K562 (cell line): ENCODE data around the gene STUB1. TPM values are rescaled to one million over a fixed set of nuclear protein-coding genes. Genes with fewer than 3 reads are reported as not detected.

Experiments used
- ATAC-seq: fragments of 200-7000 bp; cut with Tn5 transposase; 3 replicates; pipeline ENCODE4 v1.9.1; 2020; ENCODE audit warnings: moderate library complexity
- BruUV-seq: library from RNA; stranded (reverse); fragments of 400-500 nt; replicated peaks from 2 replicates; lab custom pipeline; 2021; lab: Mats Ljungman, UMichigan
- CTCF ChIA-PET: fragments of 300-600 bp; formaldehyde crosslinking; extraction: SDS; loops from one replicate; lab custom pipeline; 2021; ENCODE audit warnings: low intra/inter-chr PET ratio; lab: Yijun Ruan, JAX
- POLR2A ChIA-PET: fragments of 300-600, 350-650 bp; sonication (Branson Sonifier 250); formaldehyde crosslinking; extraction: SDS; loops from one replicate; lab custom pipeline; 2021; ENCODE audit warnings: antibody characterized with exemption, inconsistent platforms; lab: Yijun Ruan, JAX
- DNase-seq, 4 experiments: peaks; one replicate each; pipeline versions ENCODE4 v3.0.0 to v3.0.0-alpha.2; 2011 to 2018; ENCODE audit warnings: low spot score in 3 of 4, mixed read lengths in 3 of 4; ENCODE audit errors: extremely low read depth in 1 of 4
- FAIRE-seq: peaks from 2 replicates; lab custom pipeline; 2011; peaks lifted over from hg19 to GRCh38; lab: Jason Lieb, UNC
- H2AFZ ChIP-seq: 2 replicates; pipeline ENCODE4 v1.6.0; 2011; ENCODE audit warnings: low read depth, low read length, control low read depth, inconsistent platforms
- H3K27ac ChIP-seq: fragments of 200-600 bp; 3 replicates; pipeline ENCODE4 v1.8.0; 2011; ENCODE audit warnings: low read depth, mild to moderate bottlenecking, control low read depth, inconsistent platforms, low read length, moderate library complexity, mixed read lengths; ENCODE audit errors: extremely low read depth
- H3K27me3 ChIP-seq, 2 experiments: fragments of 300-600 bp in 1 of 2; 2 replicates in 1 of 2; 3 replicates in 1 of 2; pipeline versions ENCODE4 v1.6.0 to v1.8.0; 2011; ENCODE audit warnings: inconsistent platforms in 2 of 2, low read length in 2 of 2, mild to moderate bottlenecking in 1 of 2, mixed read lengths in 1 of 2, moderate library complexity in 1 of 2; ENCODE audit not compliant: control insufficient read depth in 2 of 2, insufficient read depth in 2 of 2
- H3K36me3 ChIP-seq: fragments of 300-600 bp; 3 replicates; pipeline ENCODE4 v1.8.0; 2011; ENCODE audit warnings: mild to moderate bottlenecking, low read length, inconsistent platforms; ENCODE audit not compliant: control insufficient read depth, insufficient read depth
- H3K4me1 ChIP-seq, 2 experiments: fragments of 200-600 bp in 1 of 2; replicated peaks in 1 of 2; 2 replicates in 1 of 2; 3 replicates in 1 of 2; pipeline versions ENCODE4 v1.5.1 to v1.8.0; 2011; ENCODE audit warnings: inconsistent platforms in 2 of 2, low read length in 2 of 2, mild to moderate bottlenecking in 1 of 2, mixed read lengths in 1 of 2, moderate library complexity in 1 of 2; ENCODE audit not compliant: control insufficient read depth in 2 of 2, insufficient read depth in 2 of 2
- H3K4me2 ChIP-seq: 2 replicates; pipeline ENCODE4 v1.6.1; 2011; ENCODE audit warnings: low read length, control low read depth, inconsistent platforms, mixed read lengths; ENCODE audit not compliant: insufficient read depth
- H3K4me3 ChIP-seq: fragments of 200-600 bp; sonication (generic), shearing (Covaris generic); 2 replicates; pipeline ENCODE4 v1.5.1; 2016; ENCODE audit warnings: control low read depth, inconsistent platforms
- H3K79me2 ChIP-seq: fragments of 200-600 bp; 3 replicates; pipeline ENCODE4 v1.8.0; 2011; ENCODE audit warnings: low read length, inconsistent platforms; ENCODE audit not compliant: control insufficient read depth, insufficient read depth
- H3K9ac ChIP-seq, 2 experiments: 2 replicates each; pipeline versions ENCODE4 v1.6.0 to v1.6.1; 2011; ENCODE audit warnings: low read depth in 2 of 2, low read length in 2 of 2, control low read depth in 1 of 2, inconsistent platforms in 1 of 2, mild to moderate bottlenecking in 1 of 2, mixed read lengths in 1 of 2; ENCODE audit not compliant: insufficient read depth in 1 of 2
- H3K9me1 ChIP-seq: one replicate; pipeline ENCODE4 v1.6.0; 2011; ENCODE audit warnings: inconsistent platforms, mild to moderate bottlenecking, low read length, moderate library complexity; ENCODE audit not compliant: control insufficient read depth, insufficient read depth
- H3K9me3 ChIP-seq: replicated peaks from 2 replicates; pipeline ENCODE4 v1.5.1; 2011; ENCODE audit warnings: low read depth, low read length, inconsistent platforms; ENCODE audit not compliant: control insufficient read depth, insufficient read depth
- H4K20me1 ChIP-seq: replicated peaks from 2 replicates; pipeline ENCODE4 v1.6.1; 2011; ENCODE audit warnings: low read length, inconsistent platforms, mixed read lengths; ENCODE audit not compliant: control insufficient read depth, insufficient read depth
- GABPB1 ChIP-seq: sonication (generic); formaldehyde crosslinking; IDR thresholded peaks from 2 replicates; pipeline ENCODE4 v1.8.0; 2022; ENCODE audit warnings: mild to moderate bottlenecking, missing genetic modification reagents
- MAZ ChIP-seq, 2 experiments: fragments of 450-650 bp in 1 of 2; sonication (generic) in 1 of 2; formaldehyde crosslinking; IDR thresholded peaks in 1 of 2; conservative IDR thresholded peaks in 1 of 2; 2 replicates each; pipeline versions ENCODE4 v1.4.0 to v1.5.0; 2020; ENCODE audit warnings: mild to moderate bottlenecking in 1 of 2, missing genetic modification reagents in 1 of 2
- MCM3 ChIP-seq: fragments of 450-650 bp; IDR thresholded peaks from 2 replicates; pipeline ENCODE4 v1.6.1; 2016
- PRPF4 ChIP-seq: fragments of 200-400 bp; formaldehyde crosslinking; IDR thresholded peaks from one replicate; pipeline ENCODE4 v1.6.1; 2017; ENCODE audit warnings: low read length, low read depth, mild to moderate bottlenecking; ENCODE audit not compliant: insufficient read depth, poor library complexity, severe bottlenecking
- SMARCA4 ChIP-seq: fragments of 450-650 bp; IDR thresholded peaks from 2 replicates; pipeline ENCODE4 v1.6.1; 2016
- ZC3H11A ChIP-seq: IDR thresholded peaks from 2 replicates; pipeline ENCODE4 v1.6.1; 2012; ENCODE audit warnings: low read depth, low read length, improper control_type of control experiment
- ZNF174 ChIP-seq: fragments of 250-450 bp; sonication (Bioruptor Pico); IDR thresholded peaks from 2 replicates; pipeline ENCODE4 v1.4.0; 2020; ENCODE audit warnings: mild to moderate bottlenecking
- ZNF589 ChIP-seq: fragments of 200-800 bp; sonication (Bioruptor generic); IDR thresholded peaks from 2 replicates; pipeline ENCODE4 v1.6.1; 2016; ENCODE audit warnings: low read depth, missing genetic modification characterization, missing compliant biosample characterization
- WGBS: fragments of 100-300 bp; shearing (Covaris generic); methylation state at CpG from one replicate; pipeline ENCODE4 v1.1.6; 2016; ENCODE audit warnings: low coverage, mixed read lengths; ENCODE audit not compliant: insufficient coverage; ENCODE audit errors: missing lambda C conversion rate; 5-methylcytosine and 5-hydroxymethylcytosine counted together
- in situ Hi-C: fragments of 300-500 bp; cut with MboI; formaldehyde crosslinking; loops from 4 replicates; pipeline ENCODE4 v1.15.0; 2018; ENCODE audit warnings: inconsistent platforms, mixed read lengths
- intact Hi-C: fragments of 100-400 bp; cut with micrococcal nuclease; formaldehyde crosslinking; loops from 2 replicates; pipeline ENCODE4 v1.14.2; 2022
- polyA plus RNA-seq, 8 experiments: library from polyadenylated mRNA; depleted of rRNA in 4 of 8; stranded (reverse) in 5 of 8; unstranded in 3 of 8; fragments of >200 nt; fragmentation: Nextera tagmentation in 2 of 8; fragmentation: Illumina TruSeq in 1 of 8; extraction: Ambion mirVana in 2 of 8; extraction: Trizol in 1 of 8; gene quantifications; 2 replicates each; pipeline versions ENCODE4 v1.2.1 to v1.2.3, GENCODE V29; 2011 to 2014; ENCODE audit warnings: inconsistent platforms in 1 of 8, missing spikeins in 1 of 8
- total RNA-seq, 7 experiments: library from RNA; depleted of rRNA in 6 of 7; stranded (reverse); fragments of >200 nt in 6 of 7; fragmentation: Illumina TruSeq in 2 of 7; extraction: Trizol in 2 of 7; gene quantifications; 2 replicates each; pipeline versions ENCODE4 v1.2.1 to v1.2.3, GENCODE V29; 2011 to 2021; ENCODE audit warnings: low replicate concordance in 1 of 7
- TF ChIP-seq, protein P1 (sequence below): sonication (generic); formaldehyde crosslinking; IDR thresholded peaks from 2 replicates; pipeline ENCODE4 v1.9.0; 2022; ENCODE audit warnings: mild to moderate bottlenecking, missing genetic modification reagents
- TF ChIP-seq, protein P2 (sequence below): sonication (generic); formaldehyde crosslinking; IDR thresholded peaks from 2 replicates; pipeline ENCODE4 v1.8.1; 2023; ENCODE audit warnings: missing genetic modification reagents, mild to moderate bottlenecking, borderline replicate concordance
- TF ChIP-seq, protein P3 (sequence below): fragments of 450-650 bp; formaldehyde crosslinking; IDR thresholded peaks from 2 replicates; pipeline ENCODE4 v1.4.0; 2020; ENCODE audit warnings: mild to moderate bottlenecking, moderate library complexity

The STUB1 gene
- total and polyA plus RNA-seq, 9 of the 15 experiments (the other 6 are each of a cell fraction or from before 2014, with no cell fraction given) = 10.6 to 251 (median 152) TPM

DNA sequence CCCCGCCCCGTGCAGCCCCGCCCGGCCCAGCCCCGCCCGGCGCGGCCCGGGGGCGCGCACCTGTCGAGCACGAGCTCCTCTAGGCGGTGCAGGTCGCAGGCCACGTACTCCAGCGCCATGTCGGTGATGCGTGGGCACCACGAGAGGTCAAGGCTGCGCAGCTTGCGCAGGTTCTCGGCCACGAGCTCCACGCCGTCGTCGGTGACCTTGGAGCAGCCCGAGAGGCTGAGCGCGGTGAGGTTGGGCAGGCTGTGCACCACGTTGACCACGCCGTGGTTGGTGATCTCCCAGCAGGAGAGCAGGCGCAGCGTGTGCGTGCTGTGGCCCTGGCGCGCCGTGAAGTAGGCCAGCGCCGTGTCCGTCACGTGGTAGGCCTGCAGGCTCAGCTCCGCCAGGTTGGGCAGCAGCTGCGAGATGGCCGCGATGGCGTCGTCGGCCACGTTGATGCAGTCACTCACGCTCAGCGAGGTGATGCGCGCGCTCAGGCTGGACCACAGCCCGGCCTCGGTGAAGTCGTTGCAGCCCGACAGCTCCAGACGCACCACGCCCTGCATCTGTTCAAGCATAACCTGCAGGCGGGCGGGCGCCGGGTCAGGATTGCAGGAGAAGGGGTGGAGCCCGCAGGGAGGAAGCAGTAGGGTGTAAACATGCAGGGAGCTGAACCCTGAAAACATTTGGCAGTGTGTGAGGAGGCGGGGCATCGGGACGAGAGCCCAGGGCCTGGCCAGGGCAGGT, 15.3 kb downstream of the STUB1 start:
- Histone ChIP-seq H2AFZ (peak overlapping the region; percentile 99), H3K27ac (peak overlapping the region; percentile 51; the same call in 1 of the 3 replicates), H3K79me2 (no peaks in the 10 kb centered on the region), H4K20me1 (peaks cover 7% of the 10 kb centered on the region), H3K9ac (peak overlapping the region in 1 of 2 experiments; percentile 90; a peak in 2 of 4 replicates), H3K4me2 (peak overlapping the region; percentile 98), H3K9me1 (no peaks in the 10 kb centered on the region), H3K9me3 (no peaks in the 10 kb centered on the region), H3K36me3 (no peaks in the 10 kb centered on the region), H3K4me3 (peak overlapping the region; percentile 41), H3K27me3 (peaks cover 7 to 22% of the 10 kb centered on the region in 2 experiments; a peak in 4 of 5 replicates), H3K4me1 (peaks cover 7 to 61% of the 10 kb centered on the region in 2 experiments)
- in situ Hi-C loops = no loop called here
- DNase-seq = peak; percentile 63 to 88 (median 71)
- FAIRE-seq = peak; percentile 26
- intact Hi-C loops = no loop called here
- 1% methylated on average over 53 of the region's 71 CpGs for WGBS
- CTCF ChIA-PET = interaction anchor here (1.0 kb wide), 1 partner anchor 89 kb away, joined by 4 read pairs; no protein-coding TSS in a partner anchor
- POLR2A ChIA-PET = interaction anchor here (0.6 to 1.6 kb wide), 10 partner anchors 9 to 295 kb away, joined by 3 to 9 read pairs (median 4); partner anchors contain the start of genes GNG13 and METRN
- ATAC-seq = peak; percentile 86
- no TSS peak for BruUV-seq
- TF ChIP-seq ZC3H11A (no peak), GABPB1 (CRISPR knock-in tag) (no peak; the same call in none of the 2 replicates), MAZ (CRISPR knock-in tag; conservative IDR thresholded peaks at IDR 0.05 in 1 of 2, IDR thresholded peaks at IDR 0.05 in 1 of 2) (peak; percentile 74 to 77; a peak in 3 of 4 replicates), ZNF174 (CRISPR knock-in tag) (no peak), PRPF4 (no peak), SMARCA4 (no peak), MCM3 (no peak), ZNF589 (CRISPR knock-in tag) (no peak)
- TF ChIP-seq, protein P1, sequence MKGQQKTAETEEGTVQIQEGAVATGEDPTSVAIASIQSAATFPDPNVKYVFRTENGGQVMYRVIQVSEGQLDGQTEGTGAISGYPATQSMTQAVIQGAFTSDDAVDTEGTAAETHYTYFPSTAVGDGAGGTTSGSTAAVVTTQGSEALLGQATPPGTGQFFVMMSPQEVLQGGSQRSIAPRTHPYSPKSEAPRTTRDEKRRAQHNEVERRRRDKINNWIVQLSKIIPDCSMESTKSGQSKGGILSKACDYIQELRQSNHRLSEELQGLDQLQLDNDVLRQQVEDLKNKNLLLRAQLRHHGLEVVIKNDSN = peak; percentile 96
- TF ChIP-seq, protein P2, sequence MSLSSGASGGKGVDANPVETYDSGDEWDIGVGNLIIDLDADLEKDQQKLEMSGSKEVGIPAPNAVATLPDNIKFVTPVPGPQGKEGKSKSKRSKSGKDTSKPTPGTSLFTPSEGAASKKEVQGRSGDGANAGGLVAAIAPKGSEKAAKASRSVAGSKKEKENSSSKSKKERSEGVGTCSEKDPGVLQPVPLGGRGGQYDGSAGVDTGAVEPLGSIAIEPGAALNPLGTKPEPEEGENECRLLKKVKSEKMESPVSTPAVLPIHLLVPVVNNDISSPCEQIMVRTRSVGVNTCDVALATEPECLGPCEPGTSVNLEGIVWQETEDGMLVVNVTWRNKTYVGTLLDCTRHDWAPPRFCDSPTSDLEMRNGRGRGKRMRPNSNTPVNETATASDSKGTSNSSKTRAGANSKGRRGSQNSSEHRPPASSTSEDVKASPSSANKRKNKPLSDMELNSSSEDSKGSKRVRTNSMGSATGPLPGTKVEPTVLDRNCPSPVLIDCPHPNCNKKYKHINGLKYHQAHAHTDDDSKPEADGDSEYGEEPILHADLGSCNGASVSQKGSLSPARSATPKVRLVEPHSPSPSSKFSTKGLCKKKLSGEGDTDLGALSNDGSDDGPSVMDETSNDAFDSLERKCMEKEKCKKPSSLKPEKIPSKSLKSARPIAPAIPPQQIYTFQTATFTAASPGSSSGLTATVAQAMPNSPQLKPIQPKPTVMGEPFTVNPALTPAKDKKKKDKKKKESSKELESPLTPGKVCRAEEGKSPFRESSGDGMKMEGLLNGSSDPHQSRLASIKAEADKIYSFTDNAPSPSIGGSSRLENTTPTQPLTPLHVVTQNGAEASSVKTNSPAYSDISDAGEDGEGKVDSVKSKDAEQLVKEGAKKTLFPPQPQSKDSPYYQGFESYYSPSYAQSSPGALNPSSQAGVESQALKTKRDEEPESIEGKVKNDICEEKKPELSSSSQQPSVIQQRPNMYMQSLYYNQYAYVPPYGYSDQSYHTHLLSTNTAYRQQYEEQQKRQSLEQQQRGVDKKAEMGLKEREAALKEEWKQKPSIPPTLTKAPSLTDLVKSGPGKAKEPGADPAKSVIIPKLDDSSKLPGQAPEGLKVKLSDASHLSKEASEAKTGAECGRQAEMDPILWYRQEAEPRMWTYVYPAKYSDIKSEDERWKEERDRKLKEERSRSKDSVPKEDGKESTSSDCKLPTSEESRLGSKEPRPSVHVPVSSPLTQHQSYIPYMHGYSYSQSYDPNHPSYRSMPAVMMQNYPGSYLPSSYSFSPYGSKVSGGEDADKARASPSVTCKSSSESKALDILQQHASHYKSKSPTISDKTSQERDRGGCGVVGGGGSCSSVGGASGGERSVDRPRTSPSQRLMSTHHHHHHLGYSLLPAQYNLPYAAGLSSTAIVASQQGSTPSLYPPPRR (CRISPR knock-in tag) = 0 out of 2 replicates have a peak, but pooled peaks have one; percentile 93
- TF ChIP-seq, protein P3, sequence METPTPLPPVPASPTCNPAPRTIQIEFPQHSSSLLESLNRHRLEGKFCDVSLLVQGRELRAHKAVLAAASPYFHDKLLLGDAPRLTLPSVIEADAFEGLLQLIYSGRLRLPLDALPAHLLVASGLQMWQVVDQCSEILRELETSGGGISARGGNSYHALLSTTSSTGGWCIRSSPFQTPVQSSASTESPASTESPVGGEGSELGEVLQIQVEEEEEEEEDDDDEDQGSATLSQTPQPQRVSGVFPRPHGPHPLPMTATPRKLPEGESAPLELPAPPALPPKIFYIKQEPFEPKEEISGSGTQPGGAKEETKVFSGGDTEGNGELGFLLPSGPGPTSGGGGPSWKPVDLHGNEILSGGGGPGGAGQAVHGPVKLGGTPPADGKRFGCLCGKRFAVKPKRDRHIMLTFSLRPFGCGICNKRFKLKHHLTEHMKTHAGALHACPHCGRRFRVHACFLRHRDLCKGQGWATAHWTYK = peak; percentile 78
